ENCODE measurements around the gene RPS21.

Gene RPS21

GRCh38 chr20:62406635-62407176, 19.8 kb downstream of the RPS21 start:
- peak overlapping the region; percentile 68 for H3K4me3 ChIP-seq (replicated peaks; ENCODE audit: insufficient read depth, low read length)
- no peaks in the 10 kb centered on the region for H3K27me3 ChIP-seq (ENCODE audit: insufficient read depth, poor library complexity, severe bottlenecking)
- TF ChIP-seq REST (IDR thresholded peaks at IDR 0.05; ENCODE audit: insufficient replicate concordance, low read depth), result no peak
- TF ChIP-seq SPI1 (IDR thresholded peaks at IDR 0.05; ENCODE audit: borderline replicate concordance, low read depth), result no peak
- TF ChIP-seq CTCF (IDR thresholded peaks at IDR 0.05; ENCODE audit: insufficient read depth, low read length), result no peak
- no peak for TF ChIP-seq POLR2AphosphoS5 (IDR thresholded peaks at IDR 0.05; ENCODE audit: low read depth)
- no peak for TF ChIP-seq GABPA (IDR thresholded peaks at IDR 0.05; ENCODE audit: low read depth)
- DNase-seq (ENCODE audit: low read depth in 1 of 2, low spot score in 1 of 2), result no peak
- H3K27ac ChIP-seq (replicated peaks), result peak overlapping the region; percentile 46

GRCh38 chr20:62407221-62407992, 20.5 kb downstream of the RPS21 start, which contains the start of gene CABLES2:
Gene CABLES2 (minus strand): TSS chr20:62407285. CDS start chr20:62407276, 9 bp downstream.
- Histone ChIP-seq H3K27me3 (ENCODE audit: insufficient read depth, poor library complexity, severe bottlenecking) (no peaks in the 10 kb centered on the region), H3K27ac (replicated peaks) (peak within 1 kb of the TSS; percentile 90), H3K4me3 (replicated peaks; ENCODE audit: insufficient read depth, low read length) (peak within 1 kb of the TSS; percentile 68)
- DNase-seq (ENCODE audit: low read depth in 1 of 2, low spot score in 1 of 2), result peak; percentile 79 to 92
- TF ChIP-seq REST (IDR thresholded peaks at IDR 0.05; ENCODE audit: insufficient replicate concordance, low read depth) (peak; percentile 52), CTCF (IDR thresholded peaks at IDR 0.05; ENCODE audit: insufficient read depth, low read length) (no peak), POLR2AphosphoS5 (IDR thresholded peaks at IDR 0.05; ENCODE audit: low read depth) (no peak), SPI1 (IDR thresholded peaks at IDR 0.05; ENCODE audit: borderline replicate concordance, low read depth) (peak; percentile 49; the same call in 1 of the 2 replicates), GABPA (IDR thresholded peaks at IDR 0.05; ENCODE audit: low read depth) (peak; percentile 36)

GRCh38 chr20:62408055-62408454, 21.2 kb downstream of the RPS21 start:
- DNase-seq (ENCODE audit: low read depth in 1 of 2, low spot score in 1 of 2), result no peak
- H3K27ac ChIP-seq (replicated peaks), result peak overlapping the region; percentile 90

More at GRCh38 chr20:62408055-62408454, 21.2 kb downstream of the RPS21 start:
- Histone ChIP-seq H3K27me3 (ENCODE audit: insufficient read depth, poor library complexity, severe bottlenecking) (no peaks in the 10 kb centered on the region), H3K4me3 (replicated peaks; ENCODE audit: insufficient read depth, low read length) (no peak overlapping the region)
- TF ChIP-seq GABPA (IDR thresholded peaks at IDR 0.05; ENCODE audit: low read depth) (no peak), REST (IDR thresholded peaks at IDR 0.05; ENCODE audit: insufficient replicate concordance, low read depth) (no peak), SPI1 (IDR thresholded peaks at IDR 0.05; ENCODE audit: borderline replicate concordance, low read depth) (no peak), POLR2AphosphoS5 (IDR thresholded peaks at IDR 0.05; ENCODE audit: low read depth) (no peak), CTCF (IDR thresholded peaks at IDR 0.05; ENCODE audit: insufficient read depth, low read length) (no peak)
